ENCODE measurements around the gene EHMT1.

EHMT1 gene

DNA sequence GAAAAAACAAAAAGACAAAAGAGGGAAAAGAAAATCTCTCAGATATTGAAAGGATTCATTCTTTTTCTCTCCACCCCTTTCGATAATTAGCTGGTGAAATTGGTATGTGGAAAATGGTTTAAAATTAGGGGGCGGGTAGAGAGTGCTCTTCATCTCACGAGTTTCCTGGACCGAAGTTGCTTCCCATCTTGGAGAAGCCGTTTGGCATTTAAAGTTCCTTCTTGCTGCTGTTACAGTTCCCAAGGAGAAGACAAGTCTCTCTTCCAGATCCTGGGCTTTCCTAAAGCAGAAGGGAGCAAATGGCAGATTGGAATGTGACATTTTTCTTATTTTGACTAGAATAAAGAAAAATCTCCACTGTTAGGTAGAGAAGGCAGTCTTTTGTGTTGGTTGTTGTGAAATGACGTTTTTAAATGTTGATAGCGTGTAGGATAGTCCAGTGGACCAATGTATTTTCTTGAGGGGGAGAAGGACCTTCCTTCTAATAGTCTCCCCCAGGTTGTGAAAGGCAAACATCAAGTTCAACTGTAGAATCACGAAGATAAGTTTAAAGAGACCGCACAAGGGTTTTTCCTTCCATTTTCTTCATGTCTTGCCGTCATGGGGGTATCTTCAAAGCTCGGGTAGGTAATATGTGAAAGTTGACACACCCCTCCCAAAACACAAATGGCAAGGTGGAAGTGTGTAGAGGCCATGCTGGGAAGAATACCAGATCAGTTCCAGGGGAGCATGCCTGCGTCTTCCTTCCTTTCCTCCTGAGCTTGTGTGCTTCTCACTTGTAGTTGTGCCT lies 77.5 kb downstream of the EHMT1 start:
- Histone ChIP-seq H3K27ac (ENCODE audit: low read length) (no peak overlapping the region), H3K9ac (ENCODE audit: low read length in 2 of 2) (no peak overlapping the region), H3K27me3 (ENCODE audit: control insufficient read depth in 1 of 2, insufficient read depth in 2 of 2, low read length in 2 of 2) (no peaks in the 10 kb centered on the region), H3K4me1 (ENCODE audit: control insufficient read depth, insufficient read depth, low read length) (peaks cover 13% of the 10 kb centered on the region), H3K36me3 (ENCODE audit: control insufficient read depth in 2 of 2, insufficient read depth in 2 of 2, low read length in 2 of 2) (no peaks in the 10 kb centered on the region), H3K4me3 (ENCODE audit: low read length in 2 of 2) (no peak overlapping the region), H3K9me3 (ENCODE audit: control insufficient read depth in 2 of 2, low read length in 2 of 2) (no peaks in the 10 kb centered on the region)

- H3K4me3 ChIP-seq (ENCODE audit: low read length in 2 of 2) = no peak overlapping the region
- H3K27me3 ChIP-seq (ENCODE audit: control insufficient read depth in 1 of 2, insufficient read depth in 2 of 2, low read length in 2 of 2) = no peaks in the 10 kb centered on the region
- H3K27ac ChIP-seq (ENCODE audit: low read length) = no peak overlapping the region
- H3K36me3 ChIP-seq (ENCODE audit: control insufficient read depth in 2 of 2, insufficient read depth in 2 of 2, low read length in 2 of 2) = no peaks in the 10 kb centered on the region
- peaks cover 8% of the 10 kb centered on the region for H3K4me1 ChIP-seq (ENCODE audit: control insufficient read depth, insufficient read depth, low read length)
- no peak overlapping the region for H3K9ac ChIP-seq (ENCODE audit: low read length in 2 of 2)
- no peaks in the 10 kb centered on the region for H3K9me3 ChIP-seq (ENCODE audit: control insufficient read depth in 2 of 2, low read length in 2 of 2)
Observed at GRCh38 chr9:137697193-137697592, 78.4 kb downstream of the EHMT1 start.

DNA sequence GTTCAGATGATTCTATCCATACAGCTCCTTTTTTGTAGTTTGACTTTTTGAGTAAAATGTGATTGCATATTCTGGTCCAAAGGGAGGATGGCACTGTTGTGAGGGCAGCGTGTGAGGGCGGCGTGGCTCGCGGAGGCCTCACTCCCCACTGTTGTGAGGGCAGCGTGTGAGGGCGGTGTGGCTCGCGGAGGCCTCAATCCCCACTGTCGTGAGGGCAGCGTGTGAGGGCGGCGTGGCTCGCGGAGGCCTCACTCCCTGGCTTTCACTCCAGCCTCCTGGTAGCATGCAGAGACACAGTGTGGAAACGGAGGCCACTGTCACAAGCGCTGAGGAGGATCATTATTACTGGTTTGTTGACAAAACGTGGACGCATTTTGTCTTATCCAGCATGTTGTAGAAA lies 79.0 kb downstream of the EHMT1 start:
- no peak overlapping the region for H3K9ac ChIP-seq (ENCODE audit: low read length in 2 of 2)
- no peak overlapping the region for H3K27ac ChIP-seq (ENCODE audit: low read length)
- no peak overlapping the region for H3K4me3 ChIP-seq (ENCODE audit: low read length in 2 of 2)
- no peaks in the 10 kb centered on the region for H3K27me3 ChIP-seq (ENCODE audit: control insufficient read depth in 1 of 2, insufficient read depth in 2 of 2, low read length in 2 of 2)
- H3K36me3 ChIP-seq (ENCODE audit: control insufficient read depth in 2 of 2, insufficient read depth in 2 of 2, low read length in 2 of 2) = peaks cover 0 to 2% of the 10 kb centered on the region in 2 donors
- H3K9me3 ChIP-seq (ENCODE audit: control insufficient read depth in 2 of 2, low read length in 2 of 2) = no peaks in the 10 kb centered on the region
- H3K4me1 ChIP-seq (ENCODE audit: control insufficient read depth, insufficient read depth, low read length) = peaks cover 8% of the 10 kb centered on the region

DNA sequence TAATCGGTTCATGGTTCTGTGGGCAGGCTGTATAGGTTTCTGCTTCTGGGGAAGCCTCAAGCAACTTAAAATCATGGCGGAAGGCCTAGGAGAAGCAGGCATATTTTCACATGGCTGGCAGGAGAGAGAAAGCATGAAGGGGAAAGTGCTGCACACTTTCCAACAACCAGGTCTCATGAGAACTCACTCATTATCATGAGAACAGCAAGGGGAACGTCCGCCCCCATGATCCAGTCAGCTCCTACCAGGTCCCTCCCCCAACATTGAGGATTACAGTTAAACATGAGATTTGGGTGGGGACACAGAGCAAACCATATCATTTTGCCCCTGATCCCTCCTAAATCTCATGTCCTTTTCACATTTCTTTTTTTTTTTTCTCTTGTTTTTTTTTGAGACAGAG lies 82.1 kb downstream of the EHMT1 start:
- peaks cover 6% of the 10 kb centered on the region for H3K4me1 ChIP-seq (ENCODE audit: control insufficient read depth, insufficient read depth, low read length)
- H3K36me3 ChIP-seq (ENCODE audit: control insufficient read depth in 2 of 2, insufficient read depth in 2 of 2, low read length in 2 of 2) = peaks cover 0 to 2% of the 10 kb centered on the region in 2 donors
- H3K9ac ChIP-seq (ENCODE audit: low read length in 2 of 2) = no peak overlapping the region
- no peaks in the 10 kb centered on the region for H3K27me3 ChIP-seq (ENCODE audit: control insufficient read depth in 1 of 2, insufficient read depth in 2 of 2, low read length in 2 of 2)
- no peaks in the 10 kb centered on the region for H3K9me3 ChIP-seq (ENCODE audit: control insufficient read depth in 2 of 2, low read length in 2 of 2)
- no peak overlapping the region for H3K4me3 ChIP-seq (ENCODE audit: low read length in 2 of 2)
- no peak overlapping the region for H3K27ac ChIP-seq (ENCODE audit: low read length)

DNA sequence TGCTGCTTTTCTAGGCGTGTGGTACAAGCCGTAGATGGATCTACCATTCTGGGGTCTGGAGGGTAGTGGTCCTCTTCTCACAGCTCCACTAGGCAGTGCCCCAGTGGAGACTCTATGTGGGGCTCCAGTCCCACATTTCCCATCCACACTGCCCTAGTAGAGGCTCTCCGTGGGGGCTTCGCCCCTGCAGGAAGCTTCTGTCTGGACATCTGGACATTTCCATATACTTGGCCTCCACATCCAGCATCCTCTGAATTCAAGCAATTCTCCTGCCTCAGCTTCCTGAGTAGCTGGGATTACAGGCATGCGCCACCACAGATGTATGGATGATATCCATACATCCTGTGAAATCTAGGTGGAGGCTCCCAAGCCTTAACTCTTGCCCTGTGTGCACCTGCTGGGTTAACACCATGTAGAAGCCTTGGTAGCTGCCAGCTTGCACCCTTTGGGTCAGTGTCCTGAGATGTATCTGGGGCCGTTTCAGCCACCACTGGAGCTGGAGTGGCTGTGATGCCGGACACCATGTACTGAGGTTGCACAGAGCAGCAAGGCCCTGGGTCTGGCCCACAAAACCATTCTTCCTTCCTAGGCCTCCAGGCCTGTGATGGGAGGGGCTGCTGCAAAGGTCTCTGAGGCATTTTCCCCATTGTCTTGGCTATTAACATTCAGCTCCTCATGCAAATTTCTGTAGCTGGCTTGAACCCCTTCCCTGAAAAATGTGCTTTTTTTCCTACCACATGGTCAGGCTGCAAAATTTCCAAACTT lies 84.0 kb downstream of the EHMT1 start:
- Histone ChIP-seq H3K9me3 (ENCODE audit: control insufficient read depth in 2 of 2, low read length in 2 of 2) (no peaks in the 10 kb centered on the region), H3K4me3 (ENCODE audit: low read length in 2 of 2) (no peak overlapping the region), H3K36me3 (ENCODE audit: control insufficient read depth in 2 of 2, insufficient read depth in 2 of 2, low read length in 2 of 2) (peaks cover 0 to 2% of the 10 kb centered on the region in 2 donors), H3K4me1 (ENCODE audit: control insufficient read depth, insufficient read depth, low read length) (peaks cover 8% of the 10 kb centered on the region), H3K9ac (ENCODE audit: low read length in 2 of 2) (no peak overlapping the region), H3K27ac (ENCODE audit: low read length) (no peak overlapping the region), H3K27me3 (ENCODE audit: control insufficient read depth in 1 of 2, insufficient read depth in 2 of 2, low read length in 2 of 2) (no peaks in the 10 kb centered on the region)

DNA sequence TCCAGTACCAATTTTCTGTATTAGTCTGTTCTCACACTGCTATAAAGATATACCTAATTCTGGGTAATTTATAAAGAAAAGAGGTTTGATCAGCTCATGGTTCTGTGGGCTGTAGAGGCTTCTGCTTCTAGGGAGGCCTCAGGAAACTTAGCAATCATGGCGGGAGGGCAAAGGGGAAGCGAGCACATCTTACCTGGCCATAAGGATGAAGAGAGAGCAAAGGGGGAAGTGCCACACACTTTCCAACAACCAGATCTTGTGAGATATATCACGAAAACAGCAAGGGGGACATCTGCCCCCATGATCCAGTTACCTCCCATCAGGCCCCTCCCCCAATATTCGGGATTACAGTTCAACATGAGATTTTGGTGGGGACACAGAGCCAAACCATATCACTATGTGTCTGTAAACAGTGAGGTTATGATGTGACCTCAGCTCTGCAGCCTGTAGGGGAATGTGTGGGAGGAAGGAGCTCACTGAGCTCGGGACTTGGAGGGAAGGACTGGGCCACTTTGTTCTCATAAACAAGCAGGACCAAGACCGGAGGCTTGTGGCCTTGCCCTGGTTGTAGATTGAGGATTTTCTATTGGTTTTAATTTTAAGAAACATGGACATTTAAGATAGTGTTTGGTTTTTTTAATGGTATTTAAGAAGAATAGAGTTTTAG lies 85.2 kb downstream of the EHMT1 start:
- Histone ChIP-seq H3K36me3 (ENCODE audit: control insufficient read depth in 2 of 2, insufficient read depth in 2 of 2, low read length in 2 of 2) (peaks cover 0 to 2% of the 10 kb centered on the region in 2 donors), H3K4me1 (ENCODE audit: control insufficient read depth, insufficient read depth, low read length) (peaks cover 8% of the 10 kb centered on the region), H3K9ac (ENCODE audit: low read length in 2 of 2) (no peak overlapping the region), H3K9me3 (ENCODE audit: control insufficient read depth in 2 of 2, low read length in 2 of 2) (no peaks in the 10 kb centered on the region), H3K4me3 (ENCODE audit: low read length in 2 of 2) (no peak overlapping the region), H3K27me3 (ENCODE audit: control insufficient read depth in 1 of 2, insufficient read depth in 2 of 2, low read length in 2 of 2) (no peaks in the 10 kb centered on the region), H3K27ac (ENCODE audit: low read length) (no peak overlapping the region)

DNA sequence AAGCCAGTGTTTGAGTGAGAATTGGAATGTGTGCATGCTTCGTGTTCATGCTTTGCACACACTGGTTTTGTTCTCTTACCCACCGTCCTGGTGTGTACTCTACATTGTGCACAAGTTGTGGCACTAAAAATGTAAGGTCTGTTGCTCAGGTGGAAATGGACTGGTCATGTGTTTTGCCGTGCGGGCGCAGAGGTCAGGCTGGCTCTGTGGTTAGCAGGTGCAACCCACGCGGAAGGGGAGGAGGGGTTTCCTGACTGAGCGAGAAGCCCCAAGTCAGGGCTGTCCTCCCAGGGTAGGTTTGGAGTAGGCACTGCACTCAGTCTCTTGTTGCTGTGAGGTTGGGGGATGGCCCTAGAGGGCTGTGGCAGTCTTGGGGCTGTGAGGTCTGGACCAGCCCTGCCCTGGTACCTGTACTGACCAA lies 86.6 kb downstream of the EHMT1 start:
- Histone ChIP-seq H3K4me3 (ENCODE audit: low read length in 2 of 2) (no peak overlapping the region), H3K4me1 (ENCODE audit: control insufficient read depth, insufficient read depth, low read length) (peaks cover 8% of the 10 kb centered on the region), H3K27ac (ENCODE audit: low read length) (no peak overlapping the region), H3K27me3 (ENCODE audit: control insufficient read depth in 1 of 2, insufficient read depth in 2 of 2, low read length in 2 of 2) (no peaks in the 10 kb centered on the region), H3K36me3 (ENCODE audit: control insufficient read depth in 2 of 2, insufficient read depth in 2 of 2, low read length in 2 of 2) (peaks cover 0 to 2% of the 10 kb centered on the region in 2 donors), H3K9me3 (ENCODE audit: control insufficient read depth in 2 of 2, low read length in 2 of 2) (no peaks in the 10 kb centered on the region), H3K9ac (ENCODE audit: low read length in 2 of 2) (no peak overlapping the region)

DNA sequence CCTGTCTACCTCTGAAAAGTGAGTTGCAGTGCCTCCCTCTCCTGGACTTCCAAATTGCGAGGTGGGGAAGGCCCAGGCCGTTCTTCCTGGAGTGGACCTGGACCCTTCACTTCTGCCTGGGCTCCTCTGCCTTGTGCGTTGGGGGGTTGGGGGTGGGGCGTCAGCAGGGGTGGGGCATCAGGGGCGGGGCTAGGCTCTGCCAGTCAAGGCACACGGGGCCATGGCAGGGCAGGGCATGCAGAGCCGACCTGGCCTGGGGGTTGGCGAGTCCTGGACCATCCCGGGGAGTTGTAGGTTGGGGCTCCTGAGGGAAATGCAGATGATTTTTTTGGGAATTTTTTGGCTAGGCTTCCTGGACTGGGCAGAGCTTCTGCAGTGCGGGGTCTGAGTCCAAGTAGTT lies 87.1 kb downstream of the EHMT1 start:
- Histone ChIP-seq H3K27ac (ENCODE audit: low read length) (no peak overlapping the region), H3K4me3 (ENCODE audit: low read length in 2 of 2) (no peak overlapping the region), H3K36me3 (ENCODE audit: control insufficient read depth in 2 of 2, insufficient read depth in 2 of 2, low read length in 2 of 2) (peaks cover 0 to 2% of the 10 kb centered on the region in 2 donors), H3K9me3 (ENCODE audit: control insufficient read depth in 2 of 2, low read length in 2 of 2) (no peaks in the 10 kb centered on the region), H3K9ac (ENCODE audit: low read length in 2 of 2) (no peak overlapping the region), H3K27me3 (ENCODE audit: control insufficient read depth in 1 of 2, insufficient read depth in 2 of 2, low read length in 2 of 2) (no peaks in the 10 kb centered on the region), H3K4me1 (ENCODE audit: control insufficient read depth, insufficient read depth, low read length) (peaks cover 8% of the 10 kb centered on the region)

- Histone ChIP-seq H3K4me3 (ENCODE audit: low read length in 2 of 2) (no peak overlapping the region), H3K9ac (ENCODE audit: low read length in 2 of 2) (no peak overlapping the region), H3K27ac (ENCODE audit: low read length) (no peak overlapping the region), H3K27me3 (ENCODE audit: control insufficient read depth in 1 of 2, insufficient read depth in 2 of 2, low read length in 2 of 2) (no peaks in the 10 kb centered on the region), H3K4me1 (ENCODE audit: control insufficient read depth, insufficient read depth, low read length) (peaks cover 12% of the 10 kb centered on the region), H3K9me3 (ENCODE audit: control insufficient read depth in 2 of 2, low read length in 2 of 2) (no peaks in the 10 kb centered on the region), H3K36me3 (ENCODE audit: control insufficient read depth in 2 of 2, insufficient read depth in 2 of 2, low read length in 2 of 2) (peaks cover 2 to 7% of the 10 kb centered on the region in 2 donors)
Observed at GRCh38 chr9:137707361-137707760, 88.6 kb downstream of the EHMT1 start.

GRCh38 chr9:137708590-137709284 lies 89.9 kb downstream of the EHMT1 start:
- Histone ChIP-seq H3K4me3 (ENCODE audit: low read length in 2 of 2) (no peak overlapping the region), H3K27ac (ENCODE audit: low read length) (no peak overlapping the region), H3K9ac (ENCODE audit: low read length in 2 of 2) (no peak overlapping the region), H3K27me3 (ENCODE audit: control insufficient read depth in 1 of 2, insufficient read depth in 2 of 2, low read length in 2 of 2) (no peaks in the 10 kb centered on the region), H3K4me1 (ENCODE audit: control insufficient read depth, insufficient read depth, low read length) (peaks cover 12% of the 10 kb centered on the region), H3K9me3 (ENCODE audit: control insufficient read depth in 2 of 2, low read length in 2 of 2) (no peaks in the 10 kb centered on the region), H3K36me3 (ENCODE audit: control insufficient read depth in 2 of 2, insufficient read depth in 2 of 2, low read length in 2 of 2) (peaks cover 0 to 7% of the 10 kb centered on the region in 2 donors)

Data from stomach smooth muscle (tissue), 2 donors.